Endometrium (tissue), 2 donors: ENCODE results near the gene NDUFA7.
"Not testable (repeated sequence)": the region's sequence is repeated elsewhere in the genome, so short reads cannot be mapped to it uniquely, and the experiment has no call there.

ENCODE experiments used
- FAIRE-seq: peaks from 2 replicates; lab custom pipeline; 2012; peaks lifted over from hg19 to GRCh38; lab: Jason Lieb, UNC
- donor health status: control.
- donor health status: control.

The NDUFA7 gene

DNA sequence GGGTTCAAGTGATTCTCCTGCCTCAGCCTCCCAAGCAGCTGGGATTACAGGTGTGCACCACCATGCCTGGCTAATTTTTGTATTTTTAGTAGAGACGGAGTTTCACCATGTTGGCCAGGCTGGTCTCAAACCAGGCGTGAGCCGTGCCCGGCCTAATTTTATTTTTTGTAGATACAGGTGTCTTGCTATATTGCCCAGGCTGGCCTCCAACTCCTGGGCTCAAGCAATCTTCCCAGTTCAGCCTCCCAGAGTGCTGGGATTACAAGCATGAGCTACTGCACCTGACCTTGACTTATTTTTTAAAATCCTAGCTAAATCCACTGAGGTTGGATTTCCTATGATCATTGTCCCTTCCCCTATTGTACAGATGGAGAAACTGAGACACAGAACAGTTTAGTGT lies 20.3 kb upstream of the NDUFA7 start:
- FAIRE-seq = not testable (repeated sequence)

DNA sequence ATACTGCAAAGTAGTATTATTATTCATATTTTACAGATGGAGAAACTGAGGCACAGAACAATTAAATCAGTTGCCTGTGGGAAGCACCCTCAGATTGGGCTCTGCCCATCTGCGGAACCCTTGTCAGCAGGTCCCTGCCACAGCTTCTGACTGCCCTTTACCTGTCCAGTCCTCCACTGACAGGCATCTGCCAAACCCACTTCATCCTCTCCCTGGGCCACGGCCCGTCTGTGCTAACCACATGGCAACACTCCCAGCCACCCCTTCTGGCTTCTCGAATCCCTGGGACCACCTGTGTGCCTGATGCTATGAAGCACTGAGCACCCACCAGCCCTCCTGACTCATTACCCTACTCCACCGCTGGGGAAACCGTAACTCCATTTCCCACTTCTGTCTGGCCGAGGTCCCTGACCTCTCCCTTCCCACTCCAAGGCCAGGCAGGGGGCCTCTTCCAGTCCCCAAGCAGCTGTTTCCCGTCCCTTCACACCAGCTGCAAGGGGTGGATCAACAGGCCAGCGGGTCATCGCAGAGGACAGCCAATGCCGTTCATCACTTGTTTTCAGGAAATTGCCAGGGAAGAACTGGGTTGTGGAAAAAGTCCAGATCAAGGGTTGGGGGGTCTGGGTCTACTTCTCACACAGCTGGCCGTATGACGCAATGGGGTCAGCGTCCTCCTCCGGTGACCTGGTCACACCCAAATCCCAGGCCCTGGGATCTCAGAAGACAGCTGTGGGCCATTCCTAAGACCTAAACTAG lies 19.3 kb upstream of the NDUFA7 start:
- FAIRE-seq = no peak

DNA sequence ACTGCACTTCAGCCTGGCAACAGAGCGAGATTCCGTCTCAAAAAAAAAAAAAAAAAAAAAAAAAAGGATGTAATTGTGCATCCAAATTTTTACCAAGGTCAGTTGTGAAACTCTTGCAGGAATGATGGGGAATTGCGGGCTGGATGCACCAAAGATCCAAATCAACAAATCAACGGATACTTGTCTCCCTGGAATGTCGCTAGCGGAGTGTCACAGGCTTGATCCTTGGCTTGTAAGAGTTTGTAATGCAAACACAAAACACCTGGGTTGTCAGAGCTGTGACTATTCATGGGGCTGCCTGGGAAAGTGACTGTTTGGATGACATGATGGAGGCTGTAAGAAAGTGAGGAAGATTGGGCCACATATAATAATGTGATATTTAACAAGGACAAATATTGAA lies 17.7 kb upstream of the NDUFA7 start:
- no peak for FAIRE-seq

DNA sequence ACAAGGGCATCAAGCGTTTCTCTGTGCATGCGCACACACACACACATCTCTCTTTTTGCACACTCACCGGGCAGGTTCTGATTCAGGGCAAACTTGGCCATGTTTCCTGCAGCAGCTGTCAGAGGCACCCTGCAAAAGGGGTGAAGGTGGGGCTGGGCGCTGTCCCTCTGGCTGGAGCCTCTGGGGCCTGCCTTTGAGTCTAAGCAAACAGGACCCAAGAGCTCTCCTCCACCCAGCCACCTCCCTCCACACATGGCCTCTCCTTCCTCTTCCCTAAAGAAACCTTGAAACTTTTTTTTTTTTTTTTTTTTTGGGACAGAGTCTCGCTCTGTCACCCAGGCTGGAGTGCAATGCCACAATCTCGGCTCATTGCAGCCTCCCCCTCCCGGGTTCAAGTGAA lies 16.6 kb upstream of the NDUFA7 start:
- no peak for FAIRE-seq

DNA sequence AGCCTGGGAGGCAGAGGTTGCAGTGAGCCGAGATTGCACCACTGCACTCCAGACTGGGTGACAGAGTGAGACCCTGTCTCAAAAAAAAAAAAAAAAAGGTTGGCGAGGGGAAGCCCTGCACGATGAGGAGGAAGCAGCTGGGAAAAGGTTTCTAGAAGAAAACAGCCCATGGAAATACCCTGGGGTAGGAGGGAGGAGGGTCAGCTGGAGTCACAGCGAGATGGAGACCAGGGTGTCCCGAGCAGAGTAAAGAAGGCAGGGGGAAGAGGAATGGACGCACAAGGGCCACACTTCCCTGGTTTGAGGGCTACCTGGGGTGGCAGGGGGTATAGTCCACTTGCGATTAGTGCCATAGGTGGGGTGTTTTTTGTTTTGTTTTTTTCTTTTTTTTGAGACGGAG lies 15.5 kb upstream of the NDUFA7 start:
- no peak for FAIRE-seq

DNA sequence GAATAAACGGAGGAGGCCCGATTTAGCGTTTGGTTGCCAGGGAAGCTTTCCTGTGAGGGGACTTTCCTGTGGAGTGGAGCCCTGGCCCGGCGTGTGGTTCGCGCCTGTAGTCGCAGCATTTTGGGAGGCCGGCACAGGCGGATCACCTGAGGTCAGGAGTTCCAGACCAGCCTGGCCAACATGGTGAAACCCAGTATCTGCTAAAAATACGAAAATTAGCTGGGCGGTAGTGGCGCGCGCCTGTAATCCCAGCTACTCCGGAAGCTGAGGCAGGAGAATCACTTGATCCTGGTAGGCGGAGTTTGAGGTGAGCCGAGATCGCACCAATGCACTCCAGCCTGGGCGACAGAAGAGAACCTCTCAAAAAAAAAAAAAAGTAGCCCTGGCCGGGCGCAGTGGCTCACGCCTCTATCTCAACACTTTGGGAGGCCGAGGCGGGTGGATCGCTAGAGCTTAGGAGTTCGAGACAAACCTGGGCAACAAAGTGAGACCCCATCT lies 14.9 kb upstream of the NDUFA7 start:
- no peak for FAIRE-seq

DNA sequence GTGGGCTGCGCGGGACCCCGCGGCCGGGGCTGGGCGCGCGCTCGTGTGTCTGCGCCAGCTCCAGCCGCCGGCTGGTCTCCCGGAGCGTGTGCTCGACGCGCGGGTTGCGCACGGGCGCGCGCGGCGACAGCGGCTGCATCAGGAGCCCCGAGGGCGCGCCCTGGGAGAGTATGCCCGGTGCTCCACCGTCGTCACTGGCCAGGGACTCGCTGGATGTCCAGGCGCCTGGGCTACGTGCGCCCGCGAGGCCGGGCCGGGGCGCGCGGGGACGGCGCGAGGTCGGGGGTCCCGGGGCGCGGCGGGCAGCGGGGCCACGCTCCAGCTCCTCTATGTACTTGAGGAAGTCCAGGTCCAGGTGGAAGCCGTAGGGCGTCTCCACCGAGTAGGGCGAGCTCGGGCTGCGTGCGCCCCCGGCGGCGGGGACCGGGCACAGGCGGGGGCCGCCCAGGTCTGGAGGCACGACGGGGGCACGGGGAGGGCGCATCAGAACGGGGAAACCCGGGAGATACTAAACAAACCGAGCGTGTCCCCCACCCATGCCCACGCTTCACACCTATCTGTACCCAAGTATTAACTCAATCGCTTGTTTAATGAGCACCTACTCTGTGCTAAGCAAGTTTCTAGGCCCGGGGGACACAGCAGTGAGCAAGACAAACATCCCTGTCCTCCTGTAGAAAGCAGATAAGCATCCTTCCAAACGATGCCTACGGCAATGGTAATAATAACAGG lies 14.3 kb upstream of the NDUFA7 start:
- no peak for FAIRE-seq

DNA sequence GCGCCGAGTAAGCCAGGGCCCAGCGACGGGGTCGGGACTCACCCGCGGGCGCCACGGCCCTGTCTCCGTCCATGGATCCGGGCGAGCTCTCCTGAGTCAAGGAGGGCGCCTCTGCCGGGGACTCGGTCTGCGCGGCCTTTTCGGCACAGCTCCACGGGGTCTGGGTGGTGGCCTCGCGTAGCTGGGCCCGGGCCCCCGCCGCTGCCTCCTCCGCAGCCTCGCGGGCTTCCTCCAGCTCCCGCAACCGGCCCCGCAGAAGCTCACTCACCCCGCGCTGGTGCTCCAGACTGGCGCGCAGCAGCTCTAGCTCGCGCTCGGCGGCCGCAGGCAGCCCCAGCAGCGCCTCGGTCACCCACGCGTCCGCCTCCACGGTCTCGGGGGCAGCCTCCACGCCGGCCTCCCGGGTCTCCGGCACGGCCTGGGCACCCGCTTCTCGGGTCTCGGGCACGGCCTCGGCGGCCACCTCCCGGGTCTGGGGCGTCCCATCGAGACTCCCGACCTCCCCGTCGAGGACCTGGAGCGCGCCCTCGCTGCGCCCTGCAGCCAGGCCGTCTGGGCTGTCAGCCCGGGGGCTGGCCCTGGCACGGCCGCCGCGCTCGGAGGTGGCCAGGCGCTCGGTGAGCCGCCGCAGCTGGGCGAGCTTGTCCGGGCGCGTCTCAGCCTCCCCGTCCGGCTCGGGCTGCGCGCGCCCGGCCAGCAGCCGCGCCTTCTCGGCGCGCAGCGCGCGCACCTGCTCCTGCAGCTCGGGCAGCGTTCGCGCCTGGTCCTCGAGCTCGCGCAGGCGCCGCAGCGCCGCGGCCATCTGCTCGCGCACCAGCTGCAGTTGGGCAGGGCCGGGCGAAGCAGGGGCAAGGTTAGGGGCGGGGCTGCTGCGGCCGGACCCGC lies 13.5 kb upstream of the NDUFA7 start:
- no peak for FAIRE-seq

DNA sequence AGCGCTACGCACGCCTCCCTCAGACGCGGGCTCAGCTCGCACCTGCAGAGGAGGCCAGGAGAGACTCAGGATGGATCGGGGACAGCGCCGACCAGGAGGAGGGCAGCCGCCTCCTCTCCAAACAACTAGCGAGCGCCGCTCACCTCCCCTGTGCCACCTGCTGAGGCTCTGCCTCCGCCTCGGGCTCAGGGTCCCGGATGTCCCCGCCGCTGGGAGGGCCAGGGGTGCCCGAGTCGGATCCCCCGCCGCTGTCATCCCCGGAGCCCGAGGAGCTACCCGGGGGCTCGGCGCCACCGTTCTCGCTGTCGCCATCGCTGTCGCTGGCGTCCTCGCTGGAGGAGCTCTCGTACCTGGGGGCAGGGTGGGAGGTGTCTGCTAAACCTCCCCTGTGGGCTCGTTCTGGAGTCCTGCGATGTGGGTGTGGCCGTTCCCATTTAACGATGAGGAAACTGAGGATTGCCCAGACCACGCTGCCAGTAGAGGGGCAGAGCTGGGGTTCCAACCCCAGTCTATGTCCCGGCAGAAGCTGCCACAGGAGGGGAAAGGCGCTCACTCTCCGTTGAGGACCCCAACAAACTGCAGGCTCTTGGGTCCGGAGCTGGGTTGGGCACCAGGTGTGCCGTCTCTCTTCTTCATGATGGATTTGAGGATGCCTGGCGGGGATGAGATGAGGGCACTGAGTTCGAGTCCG lies 12.7 kb upstream of the NDUFA7 start:
- FAIRE-seq = no peak

DNA sequence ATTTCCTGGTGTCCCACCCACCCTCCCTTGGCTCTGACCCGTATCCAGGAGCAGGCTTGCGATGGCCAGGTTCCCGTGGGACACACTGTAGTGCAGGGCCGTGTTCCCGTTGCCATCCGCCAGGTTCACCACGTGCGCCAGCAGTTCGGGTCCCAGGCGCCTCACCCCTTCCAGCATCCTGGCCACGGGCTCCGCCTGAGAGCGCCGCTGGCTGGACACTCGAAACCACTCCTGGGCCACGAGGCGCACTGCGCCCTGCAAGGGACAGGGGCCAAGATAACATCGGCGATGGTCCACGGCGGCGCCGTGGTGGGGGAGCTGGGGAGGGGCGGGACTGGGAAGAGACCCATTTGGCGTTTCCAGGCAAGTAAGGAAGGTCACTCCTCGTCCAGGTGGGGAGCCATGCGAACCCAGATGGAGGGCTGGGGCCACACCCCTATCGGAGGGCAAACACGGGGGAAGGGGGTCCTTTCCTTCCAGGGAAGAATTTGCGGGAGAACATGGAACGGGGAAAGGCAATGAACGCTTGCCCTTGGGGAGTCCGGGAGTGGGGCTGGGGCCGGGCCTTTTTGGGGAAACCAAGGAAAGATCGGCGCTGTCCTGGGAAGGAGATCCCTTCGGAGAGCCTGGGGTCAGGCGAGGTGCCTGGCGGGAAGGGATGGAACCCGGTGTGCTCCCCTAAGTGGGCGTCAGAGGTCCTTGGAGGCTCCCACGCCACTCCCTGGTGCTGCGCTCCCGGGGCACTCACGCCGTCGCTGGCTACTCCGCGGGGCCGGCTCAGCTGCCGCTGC lies 12.0 kb upstream of the NDUFA7 start:
- FAIRE-seq = no peak

DNA sequence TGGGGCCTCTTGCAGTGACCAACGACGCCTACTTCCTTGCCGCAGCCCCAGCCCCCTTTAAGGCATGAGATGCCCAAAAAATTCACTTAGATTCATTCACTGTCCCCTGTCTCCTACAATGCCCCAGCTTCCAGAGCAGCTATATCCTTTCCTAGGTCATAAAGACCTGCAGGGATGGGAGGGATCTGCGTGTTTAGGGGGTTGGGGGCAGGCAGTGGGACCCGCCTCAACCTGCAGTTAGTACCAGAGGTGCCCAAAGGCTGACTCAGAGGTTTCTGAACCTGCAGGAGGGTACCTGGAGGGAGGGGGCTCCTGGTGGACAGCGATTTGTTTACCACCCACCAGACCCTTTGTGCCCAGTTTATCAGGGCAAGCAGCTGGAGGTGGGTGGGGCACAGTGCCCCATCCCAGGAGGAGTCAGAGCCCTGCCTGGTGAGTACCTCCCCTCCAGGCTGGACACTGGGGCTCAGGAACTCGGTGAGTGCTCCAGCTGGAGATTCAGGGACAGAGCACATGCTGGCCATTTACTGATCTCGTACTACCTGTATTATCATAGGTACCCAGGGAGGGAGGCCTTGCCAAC lies 10.2 kb upstream of the NDUFA7 start:
- no peak for FAIRE-seq

DNA sequence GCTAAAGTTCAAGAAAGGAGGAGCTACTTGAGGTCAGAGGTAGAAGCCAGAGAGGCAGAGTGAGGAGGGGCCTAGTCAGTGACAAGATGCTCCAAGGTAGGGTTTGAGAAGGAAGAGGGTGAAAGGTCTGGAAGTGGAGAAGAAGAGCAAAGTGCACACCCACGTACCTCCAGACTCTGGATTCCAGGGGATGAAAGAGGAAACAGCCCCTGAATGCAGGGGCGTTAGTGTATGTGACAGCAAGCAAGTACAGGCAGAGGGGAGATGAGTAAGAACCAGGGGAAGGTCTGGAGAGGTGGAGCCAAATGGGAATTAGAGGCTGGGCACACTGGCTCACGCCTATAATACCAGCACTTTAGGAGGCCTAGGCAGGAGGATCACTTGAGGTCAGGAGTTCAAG lies 8.8 kb upstream of the NDUFA7 start:
- no peak for FAIRE-seq

DNA sequence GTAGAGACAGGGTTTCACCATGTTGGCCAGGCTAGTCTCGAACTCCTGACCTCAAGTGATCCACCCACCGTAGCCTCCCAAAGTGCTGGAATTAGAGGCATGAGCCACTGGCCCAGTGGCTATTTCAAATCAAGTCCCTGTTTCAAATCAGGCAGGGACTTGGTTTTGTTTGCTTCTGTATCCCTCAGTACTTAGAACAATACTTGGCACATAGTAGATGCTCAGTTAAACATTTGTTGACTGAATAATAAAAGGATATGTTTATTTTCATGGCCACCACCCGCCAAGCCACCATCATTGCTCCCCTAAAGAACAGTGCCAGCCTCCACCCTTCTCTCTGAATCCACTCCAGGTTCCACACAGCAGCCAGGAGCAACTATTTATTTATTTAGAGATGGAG lies 4.3 kb upstream of the NDUFA7 start:
- no peak for FAIRE-seq

DNA sequence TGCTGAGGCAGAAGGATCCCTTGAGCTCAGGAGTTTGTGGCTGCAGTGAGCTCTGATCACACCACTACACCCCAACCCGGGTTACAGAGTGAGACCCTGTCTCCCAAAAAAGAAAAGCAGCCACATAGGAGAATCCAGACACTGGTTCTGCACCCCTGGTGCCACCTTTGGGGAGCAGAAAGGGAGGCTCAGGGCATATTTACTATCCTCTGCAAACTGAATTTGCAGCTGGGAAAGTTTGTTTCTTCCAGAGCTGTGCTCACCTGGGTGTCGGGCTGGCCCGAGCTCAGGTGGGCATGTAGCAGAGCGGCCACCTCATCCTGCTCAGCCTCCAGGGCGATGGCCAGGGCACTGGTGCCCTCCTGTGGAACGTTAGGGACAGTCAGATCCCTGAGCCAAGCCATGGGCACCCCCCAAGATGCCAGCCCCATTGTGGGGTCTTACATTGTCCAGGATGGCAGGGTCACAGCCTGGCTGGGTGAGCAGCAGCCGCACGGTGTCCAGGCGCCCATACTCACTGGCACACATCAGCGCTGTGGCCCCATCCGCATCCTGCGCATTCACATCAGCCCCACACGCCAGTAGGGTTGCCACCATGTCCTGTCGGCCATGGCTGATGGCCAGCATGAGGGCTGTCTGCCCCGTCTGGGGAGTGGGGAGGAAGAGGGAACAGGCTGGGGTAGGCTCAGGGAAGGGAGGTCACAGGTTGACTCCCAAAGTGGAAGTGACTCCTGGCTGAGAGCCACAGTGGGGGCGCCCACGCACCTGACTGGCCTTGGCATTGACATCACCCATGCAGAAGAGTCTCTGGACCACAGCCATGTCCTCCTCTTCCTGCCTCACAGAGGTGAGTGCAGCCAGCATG lies 3.2 kb upstream of the NDUFA7 start:
- no peak for FAIRE-seq

DNA sequence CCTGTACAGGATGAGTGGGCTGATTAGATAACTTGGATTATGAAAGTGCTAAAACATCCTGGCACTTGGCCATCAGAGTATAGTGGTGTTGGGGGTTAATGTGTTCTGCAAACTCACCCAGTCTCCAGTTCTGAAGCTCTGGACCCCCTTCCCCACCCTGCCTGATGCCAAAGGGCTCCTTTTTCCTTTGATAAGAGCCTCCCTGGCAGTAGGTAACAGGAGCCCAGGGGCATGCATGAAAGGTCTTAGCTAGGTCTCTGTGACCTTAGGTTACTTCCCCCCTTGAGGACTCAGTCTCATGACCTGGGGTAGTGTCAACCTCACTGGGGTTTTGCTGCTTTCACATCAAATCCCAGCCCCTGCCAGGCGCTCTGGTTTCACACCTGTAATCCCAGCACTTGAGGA lies 2.6 kb upstream of the NDUFA7 start:
- no peak for FAIRE-seq

DNA sequence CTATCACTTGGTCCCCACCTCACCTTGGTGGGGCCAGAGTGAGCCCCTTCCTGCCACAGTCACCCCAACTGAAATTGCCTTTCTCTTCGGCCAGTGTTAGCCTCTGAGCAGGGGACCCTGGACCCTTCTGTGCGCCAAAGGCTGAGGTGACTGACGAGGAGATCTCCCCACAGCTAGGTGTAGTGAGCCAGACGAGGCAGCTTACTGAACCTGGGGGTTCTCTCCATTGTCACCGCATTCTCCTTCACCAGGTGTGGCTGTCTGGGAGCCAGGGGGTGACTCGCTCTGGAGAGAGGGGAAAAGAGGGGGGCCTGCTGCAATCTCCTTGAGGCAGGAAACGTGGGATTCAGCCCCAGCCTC lies 1.4 kb upstream of the NDUFA7 start:
- FAIRE-seq = no peak

DNA sequence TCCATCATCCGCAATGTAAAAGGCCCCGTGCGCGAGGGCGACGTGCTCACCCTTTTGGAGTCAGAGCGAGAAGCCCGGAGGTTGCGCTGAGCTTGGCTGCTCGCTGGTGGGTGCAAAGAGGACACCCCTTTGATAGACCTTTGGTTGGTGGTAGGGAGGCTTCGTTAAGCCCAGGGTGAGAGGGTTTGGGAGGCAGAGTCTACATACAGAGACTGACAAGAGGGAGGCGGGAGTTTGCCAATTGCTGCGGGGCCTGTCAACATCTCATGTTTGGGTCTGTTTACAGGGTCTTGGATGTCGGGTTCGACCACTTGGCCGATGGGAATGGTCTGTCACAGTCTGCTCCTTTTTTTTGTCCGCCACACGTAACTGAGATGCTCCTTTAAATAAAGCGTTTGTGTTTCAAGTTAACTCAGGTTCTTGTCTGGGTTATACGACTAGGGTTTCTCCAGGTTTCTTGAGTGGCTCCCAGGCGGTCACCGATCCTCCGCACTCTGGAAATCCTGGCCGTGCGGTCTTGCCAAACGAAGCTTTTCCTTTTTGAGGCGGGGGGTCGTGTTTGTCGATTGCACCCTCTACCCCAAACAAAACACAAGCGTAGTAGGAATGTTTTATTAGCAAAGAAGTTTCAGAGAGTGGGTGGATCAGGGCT lies 937 bp upstream of the NDUFA7 start:
- no peak for FAIRE-seq

DNA sequence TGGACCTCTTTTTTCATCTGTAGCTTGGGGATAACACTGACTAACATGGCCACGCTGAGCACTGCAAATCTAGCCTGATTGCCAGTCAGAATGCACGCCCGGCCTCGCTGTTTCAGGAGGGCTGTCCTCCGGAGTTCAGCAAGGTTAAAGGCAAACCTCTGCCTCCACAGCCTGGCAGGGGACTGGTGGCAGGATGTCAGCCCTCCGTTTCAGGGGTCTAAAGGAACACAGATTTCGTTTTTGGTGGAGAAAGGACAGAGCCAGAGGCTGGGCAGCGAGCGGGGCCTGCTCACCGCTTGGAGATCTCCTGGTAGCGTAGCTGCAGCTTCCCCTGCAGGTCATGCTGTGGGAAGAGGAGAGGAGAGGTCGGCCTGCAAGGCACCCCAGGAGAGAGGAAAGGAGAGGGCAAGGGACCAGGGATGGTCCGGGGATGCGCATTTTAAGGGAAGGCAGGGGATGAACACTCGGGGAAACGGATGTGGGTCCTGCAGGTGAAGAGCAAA lies 560 bp downstream of the NDUFA7 start:
- no peak for FAIRE-seq

DNA sequence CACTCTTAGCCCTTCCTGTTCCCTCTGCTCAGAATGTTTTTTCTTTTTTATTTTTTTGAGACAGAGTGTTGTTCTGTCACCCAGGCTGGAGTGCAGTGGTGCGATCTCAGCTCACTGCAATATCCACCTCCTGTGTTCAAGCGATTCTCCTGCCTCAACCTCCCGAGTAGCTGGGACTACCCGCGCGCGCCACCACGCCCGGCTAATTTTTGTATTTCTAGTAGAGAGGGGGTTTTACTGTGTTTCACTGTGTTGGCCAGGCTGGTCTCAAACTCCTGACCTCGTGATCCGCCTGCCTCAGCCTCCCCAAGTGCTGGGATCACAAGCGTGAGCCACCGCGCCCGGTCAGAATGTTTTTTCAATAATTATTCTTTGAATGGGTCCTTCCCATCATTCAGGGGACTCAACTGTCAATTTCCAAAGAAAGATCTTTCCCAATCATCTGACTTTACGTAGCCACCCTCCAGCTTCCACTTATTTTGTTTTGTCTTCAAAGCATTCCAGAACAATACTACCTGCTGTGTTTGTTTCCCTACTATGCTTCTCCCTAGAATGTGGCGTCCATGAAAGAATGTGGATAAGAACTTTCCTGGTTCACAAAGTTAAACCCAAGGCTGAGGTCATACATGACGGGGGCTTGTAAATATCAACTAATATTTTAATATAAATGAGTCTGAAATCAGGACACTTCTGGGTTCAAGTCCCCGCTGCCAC lies 1.2 kb downstream of the NDUFA7 start:
- FAIRE-seq = no peak
